HUES6 (cell line): ENCODE results near the gene EPHX1.

Experiments used
- H3K27ac ChIP-seq: 2 replicates; pipeline ENCODE4 v1.7.0; 2013; ENCODE audit warnings: low read depth, mild to moderate bottlenecking, low read length, inconsistent platforms
- H3K27me3 ChIP-seq: 2 replicates; pipeline ENCODE4 v1.6.1; 2013; ENCODE audit warnings: low read length; ENCODE audit not compliant: control insufficient read depth, insufficient read depth
- H3K36me3 ChIP-seq: 2 replicates; pipeline ENCODE4 v1.6.1; 2013; ENCODE audit warnings: low read length; ENCODE audit not compliant: control insufficient read depth, insufficient read depth
- H3K4me1 ChIP-seq: 2 replicates; pipeline ENCODE4 v1.6.1; 2013; ENCODE audit warnings: low read length; ENCODE audit not compliant: control insufficient read depth, insufficient read depth
- H3K4me3 ChIP-seq: 2 replicates; pipeline ENCODE4 v1.5.1; 2013; ENCODE audit warnings: low read depth, low read length
- H3K9ac ChIP-seq: one replicate; pipeline ENCODE4 v1.6.1; 2013; ENCODE audit warnings: mild to moderate bottlenecking, low read length
- H3K9me3 ChIP-seq: 2 replicates; pipeline ENCODE4 v1.6.1; 2013; ENCODE audit warnings: low read depth, low read length; ENCODE audit not compliant: control insufficient read depth, insufficient read depth

The EPHX1 gene

DNA sequence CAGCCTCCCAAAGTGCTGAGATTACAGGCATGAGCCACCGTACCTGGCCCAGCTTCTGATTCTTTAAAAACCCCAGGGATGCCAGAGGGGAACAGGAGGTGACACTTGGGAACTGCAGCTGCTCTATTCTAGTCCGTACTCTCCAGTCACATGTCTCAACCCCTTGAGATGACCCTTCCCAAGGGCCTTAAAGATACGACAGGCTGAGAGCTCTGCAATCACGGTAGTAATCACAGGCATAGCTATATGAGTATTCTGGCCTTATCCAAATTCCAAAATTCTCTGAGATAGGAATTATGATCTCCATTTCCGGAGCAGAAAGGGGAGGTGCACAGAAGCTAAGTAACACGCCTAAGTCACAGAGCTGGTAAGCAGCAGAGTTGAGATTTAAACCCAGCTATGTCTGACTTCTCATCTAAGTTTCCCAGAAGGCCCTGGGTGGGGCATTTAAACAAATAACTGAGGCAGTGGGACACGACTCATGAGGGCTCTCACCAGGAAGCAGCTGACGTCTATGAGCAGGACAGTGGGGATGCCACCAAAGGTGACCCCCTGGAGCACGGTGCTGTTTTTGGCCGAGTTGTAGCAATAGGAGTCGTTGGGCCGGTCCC is 67.1 kb downstream of the EPHX1 start:
- Histone ChIP-seq H3K9me3 (no peaks in the 10 kb centered on the region), H3K36me3 (peaks cover 49% of the 10 kb centered on the region), H3K27me3 (no peaks in the 10 kb centered on the region), H3K27ac (no peak overlapping the region), H3K9ac (no peak overlapping the region), H3K4me1 (peaks cover 32% of the 10 kb centered on the region), H3K4me3 (no peak overlapping the region)

DNA sequence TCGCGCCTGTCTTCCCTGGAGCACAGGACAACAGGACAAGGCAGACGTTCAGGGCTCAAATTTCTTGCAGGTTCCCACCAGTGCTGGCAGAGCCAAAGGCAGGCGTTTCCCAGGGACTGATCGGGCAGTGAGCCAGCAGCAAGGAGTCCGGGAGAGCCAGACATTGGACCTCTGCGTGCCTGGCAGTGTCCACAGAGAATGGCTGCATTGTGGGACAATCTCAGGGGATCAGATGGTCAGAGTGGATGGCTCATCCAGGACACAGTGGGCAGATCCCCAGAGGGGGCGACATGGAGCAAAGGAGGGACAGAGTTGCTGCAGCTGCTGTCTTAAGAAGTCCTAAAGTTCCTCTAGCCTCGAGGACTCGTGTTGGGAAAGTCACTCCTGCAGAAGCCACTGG is 67.7 kb downstream of the EPHX1 start:
- H3K9me3 ChIP-seq = no peaks in the 10 kb centered on the region
- H3K4me3 ChIP-seq = no peak overlapping the region
- peaks cover 30% of the 10 kb centered on the region for H3K4me1 ChIP-seq
- no peaks in the 10 kb centered on the region for H3K27me3 ChIP-seq
- H3K36me3 ChIP-seq = peaks cover 46% of the 10 kb centered on the region
- H3K9ac ChIP-seq = no peak overlapping the region
- H3K27ac ChIP-seq = no peak overlapping the region

DNA sequence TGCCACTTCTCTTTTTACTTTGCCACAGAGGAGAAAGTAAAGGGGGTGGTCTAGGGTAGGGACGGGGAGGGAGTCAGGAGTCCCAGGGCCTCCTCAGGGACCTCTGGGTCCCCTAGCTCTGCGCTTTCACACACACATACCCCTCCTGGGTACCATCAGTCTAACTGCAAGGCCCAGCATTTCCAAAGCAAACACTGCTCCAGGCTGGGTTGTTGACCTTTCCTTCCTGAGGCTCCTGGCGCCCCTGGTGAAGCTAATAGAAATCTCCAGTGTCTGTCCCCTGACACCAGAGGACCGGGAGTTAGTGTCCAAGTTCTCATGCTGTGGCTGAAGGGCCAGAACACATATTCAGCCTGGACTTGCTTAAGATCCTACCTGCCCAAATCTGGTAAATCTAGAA is 68.4 kb downstream of the EPHX1 start:
- no peak overlapping the region for H3K4me3 ChIP-seq
- H3K27ac ChIP-seq = no peak overlapping the region
- H3K27me3 ChIP-seq = no peaks in the 10 kb centered on the region
- no peak overlapping the region for H3K9ac ChIP-seq
- peaks cover 30% of the 10 kb centered on the region for H3K4me1 ChIP-seq
- H3K36me3 ChIP-seq = peaks cover 41% of the 10 kb centered on the region
- H3K9me3 ChIP-seq = no peaks in the 10 kb centered on the region

DNA sequence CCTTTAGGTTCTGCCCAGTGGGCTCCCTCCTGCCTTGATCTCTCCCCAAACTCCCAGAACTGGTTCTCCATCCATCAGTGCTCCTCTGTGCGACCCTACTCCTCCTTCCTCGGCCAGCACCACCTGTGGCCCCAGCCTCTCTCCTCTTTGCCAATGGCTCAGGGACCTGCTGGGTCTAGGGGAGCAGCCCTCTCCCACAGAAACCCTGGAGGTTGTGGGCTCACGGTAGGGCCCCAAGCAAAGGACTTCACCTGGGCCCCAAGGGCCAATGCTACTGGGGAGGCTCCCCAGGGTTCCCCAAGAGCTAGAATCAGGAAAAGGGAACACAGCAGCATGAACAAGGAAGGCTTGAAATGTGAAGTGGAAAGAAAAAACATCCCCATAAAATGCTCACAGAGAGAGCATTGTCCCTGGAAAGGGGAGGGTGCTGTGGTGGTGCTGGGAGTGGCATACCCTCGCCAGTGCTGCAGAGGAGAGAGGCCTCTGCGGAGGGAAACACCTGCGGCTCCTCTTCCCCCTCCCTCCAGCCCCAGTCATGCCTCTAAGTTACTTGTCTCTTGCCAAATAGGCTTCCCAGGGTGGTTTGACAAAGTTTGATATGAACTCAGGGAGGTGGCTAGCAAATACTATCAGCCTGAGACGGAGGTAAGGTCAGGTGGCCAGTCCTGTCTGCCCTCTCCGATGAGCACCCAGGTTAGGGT is 69.7 kb downstream of the EPHX1 start:
- Histone ChIP-seq H3K36me3 (peaks cover 28% of the 10 kb centered on the region), H3K4me1 (peaks cover 35% of the 10 kb centered on the region), H3K4me3 (peak overlapping the region; percentile 6; the same call in 1 of the 2 replicates), H3K27ac (no peak overlapping the region), H3K27me3 (0 out of 2 replicates have a peak, but pooled peaks cover 4% of the 10 kb centered on the region), H3K9ac (no peak overlapping the region), H3K9me3 (no peaks in the 10 kb centered on the region)

- Histone ChIP-seq H3K4me3 (peak overlapping the region; percentile 97; the same call in 1 of the 2 replicates), H3K4me1 (peaks cover 35% of the 10 kb centered on the region), H3K9ac (peak overlapping the region; percentile 11), H3K9me3 (no peaks in the 10 kb centered on the region), H3K27ac (no peak overlapping the region), H3K36me3 (peaks cover 24% of the 10 kb centered on the region), H3K27me3 (0 out of 2 replicates have a peak, but pooled peaks cover 4% of the 10 kb centered on the region)
These were observed 70.3 kb downstream of the EPHX1 start for GRCh38 chr1:225880222-225880588.

DNA sequence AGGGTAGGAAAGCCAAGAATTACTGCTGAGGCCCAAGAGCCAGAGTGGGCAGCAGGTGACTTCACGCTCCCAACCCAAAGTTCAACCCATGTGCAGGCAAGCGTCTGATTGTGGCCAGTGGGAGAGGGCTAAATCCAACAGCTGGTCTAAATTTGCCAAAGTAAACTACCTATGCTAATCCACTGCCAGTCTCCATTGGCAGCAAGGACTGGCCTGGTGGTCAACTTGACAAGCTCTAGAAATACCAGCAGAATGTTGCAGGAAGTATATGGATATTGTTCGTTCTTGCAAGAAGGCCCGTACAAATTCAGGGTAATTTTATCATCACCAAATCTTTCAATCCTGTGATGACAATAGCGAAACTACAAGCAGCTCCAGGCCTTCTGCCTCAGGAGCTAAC is 70.7 kb downstream of the EPHX1 start:
- Histone ChIP-seq H3K4me3 (peak overlapping the region; percentile 97), H3K9me3 (no peaks in the 10 kb centered on the region), H3K9ac (peak overlapping the region; percentile 11), H3K27ac (no peak overlapping the region), H3K36me3 (peaks cover 20% of the 10 kb centered on the region), H3K4me1 (peaks cover 35% of the 10 kb centered on the region), H3K27me3 (0 out of 2 replicates have a peak, but pooled peaks cover 4% of the 10 kb centered on the region)

GRCh38 chr1:225881081-225881958 is 71.4 kb downstream of the EPHX1 start:
- H3K4me3 ChIP-seq = peak overlapping the region; percentile 97
- no peaks in the 10 kb centered on the region for H3K9me3 ChIP-seq
- peaks cover 4% of the 10 kb centered on the region; the same call in 1 of the 2 replicates for H3K27me3 ChIP-seq
- peak overlapping the region; percentile 95 for H3K27ac ChIP-seq
- peaks cover 32% of the 10 kb centered on the region for H3K4me1 ChIP-seq
- H3K36me3 ChIP-seq = peaks cover 20% of the 10 kb centered on the region
- H3K9ac ChIP-seq = peak overlapping the region; percentile 98

DNA sequence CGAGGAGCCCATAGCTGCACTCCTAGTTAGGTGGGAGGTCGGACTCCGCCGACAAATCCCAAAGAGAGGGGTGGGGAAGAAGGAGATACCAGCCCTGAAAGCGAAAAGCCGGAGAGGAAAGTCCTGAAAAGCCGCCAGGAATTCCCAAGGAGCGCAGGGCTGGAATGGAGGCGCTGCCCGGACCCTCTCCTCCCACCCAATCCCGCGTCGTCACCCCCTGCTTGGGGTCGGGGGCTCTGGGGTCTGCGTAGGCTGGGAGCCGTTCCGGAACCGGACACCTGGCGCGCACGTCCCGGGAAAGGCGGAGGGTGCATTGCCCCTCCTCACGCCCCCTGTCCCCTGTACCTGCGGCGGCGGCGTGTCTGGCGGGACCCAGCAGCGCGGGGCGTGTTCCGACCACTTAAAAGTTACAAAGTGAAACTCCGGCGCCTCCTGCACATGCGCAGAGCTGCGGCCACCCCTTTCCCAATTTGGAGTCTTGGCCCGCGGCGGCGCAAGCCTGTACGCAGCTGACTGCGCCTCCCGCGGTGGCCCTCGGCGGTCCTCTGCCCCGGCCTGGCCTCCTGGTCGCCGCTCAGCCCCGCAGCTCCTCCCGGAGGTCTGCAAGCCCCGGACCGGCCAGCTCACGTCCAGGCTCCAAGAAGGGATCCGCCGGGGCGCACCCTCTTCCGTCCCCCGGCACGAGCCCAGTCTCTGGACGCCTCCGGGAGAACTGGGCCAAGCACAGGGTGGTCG is 72.2 kb downstream of the EPHX1 start, which contains the start of gene TMEM63A:
Gene TMEM63A (minus strand): TSS at position 422 of the 735 bp plus-strand sequence. CDS start 4,800 bp downstream, outside the sequence.
- no peaks in the 10 kb centered on the region for H3K9me3 ChIP-seq
- peaks cover 31% of the 10 kb centered on the region for H3K4me1 ChIP-seq
- peaks cover 20% of the 10 kb centered on the region for H3K36me3 ChIP-seq
- H3K27ac ChIP-seq = peak within 1 kb of the TSS; percentile 95
- peaks cover 4% of the 10 kb centered on the region; the same call in 1 of the 2 replicates for H3K27me3 ChIP-seq
- H3K9ac ChIP-seq = peak within 1 kb of the TSS; percentile 98
- H3K4me3 ChIP-seq = peak within 1 kb of the TSS; percentile 97

- Histone ChIP-seq H3K27me3 (peaks cover 4% of the 10 kb centered on the region; the same call in 1 of the 2 replicates), H3K4me1 (peaks cover 29% of the 10 kb centered on the region), H3K27ac (peak overlapping the region; percentile 95), H3K36me3 (peaks cover 17% of the 10 kb centered on the region), H3K9me3 (no peaks in the 10 kb centered on the region), H3K9ac (peak overlapping the region; percentile 98), H3K4me3 (peak overlapping the region; percentile 97)
These were observed 73.0 kb downstream of the EPHX1 start for GRCh38 chr1:225882694-225883615.
